ENCODE measurements around the gene ZNF92. TPM values are rescaled to one million over a fixed set of nuclear protein-coding genes. Genes with fewer than 3 reads are reported as not detected.
"Not testable (repeated sequence)": the region's sequence is repeated elsewhere in the genome, so short reads cannot be mapped to it uniquely, and the experiment has no call there.

ZNF92 gene
- total and polyA plus RNA-seq, 2 donors from 2014 or later: 2.4 to 9.5 TPM

DNA sequence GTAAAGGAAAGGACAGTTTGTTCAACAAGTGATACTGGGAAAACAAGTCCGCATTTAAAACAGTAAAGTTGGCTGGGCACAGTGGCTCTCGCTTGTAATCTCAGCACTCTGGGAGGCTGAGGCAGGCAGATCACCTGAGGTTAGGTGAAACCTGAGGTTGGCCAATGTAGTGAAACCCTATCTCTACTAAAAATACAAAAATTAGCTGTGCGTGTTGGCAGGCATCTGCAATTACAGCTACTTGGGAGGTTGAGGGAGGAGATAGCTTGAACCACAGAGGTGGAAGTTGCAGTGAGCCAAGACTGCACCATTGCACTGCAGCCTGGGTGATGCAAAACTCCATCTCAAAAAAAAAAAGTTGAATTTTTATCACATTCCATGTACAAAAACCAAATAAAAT, 35.7 kb downstream of the ZNF92 start:
- Histone ChIP-seq H3K27me3 (ENCODE audit: control insufficient read depth, insufficient read depth, low read length) (no peaks in the 10 kb centered on the region), H3K9me3 (ENCODE audit: control insufficient read depth in 2 of 3, insufficient read depth in 1 of 3, low read length in 3 of 3) (peaks cover 0 to 14% (median 13%) of the 10 kb centered on the region in 3 donors), H3K27ac (ENCODE audit: low read depth in 2 of 2, low read length in 2 of 2) (no peak overlapping the region), H3K36me3 (ENCODE audit: control insufficient read depth in 2 of 3, insufficient read depth in 3 of 3, low read length in 3 of 3) (no peaks in the 10 kb centered on the region), H3K9ac (ENCODE audit: low read length in 3 of 3) (no peak overlapping the region), H3K4me3 (ENCODE audit: low read length in 3 of 3) (no peak overlapping the region), H3K4me1 (ENCODE audit: control insufficient read depth in 2 of 3, insufficient read depth in 2 of 3, low read depth in 1 of 3, low read length in 3 of 3) (no peaks in the 10 kb centered on the region)
- DNase-seq (no peak), FAIRE-seq (no peak)
- TF ChIP-seq, protein P1, sequence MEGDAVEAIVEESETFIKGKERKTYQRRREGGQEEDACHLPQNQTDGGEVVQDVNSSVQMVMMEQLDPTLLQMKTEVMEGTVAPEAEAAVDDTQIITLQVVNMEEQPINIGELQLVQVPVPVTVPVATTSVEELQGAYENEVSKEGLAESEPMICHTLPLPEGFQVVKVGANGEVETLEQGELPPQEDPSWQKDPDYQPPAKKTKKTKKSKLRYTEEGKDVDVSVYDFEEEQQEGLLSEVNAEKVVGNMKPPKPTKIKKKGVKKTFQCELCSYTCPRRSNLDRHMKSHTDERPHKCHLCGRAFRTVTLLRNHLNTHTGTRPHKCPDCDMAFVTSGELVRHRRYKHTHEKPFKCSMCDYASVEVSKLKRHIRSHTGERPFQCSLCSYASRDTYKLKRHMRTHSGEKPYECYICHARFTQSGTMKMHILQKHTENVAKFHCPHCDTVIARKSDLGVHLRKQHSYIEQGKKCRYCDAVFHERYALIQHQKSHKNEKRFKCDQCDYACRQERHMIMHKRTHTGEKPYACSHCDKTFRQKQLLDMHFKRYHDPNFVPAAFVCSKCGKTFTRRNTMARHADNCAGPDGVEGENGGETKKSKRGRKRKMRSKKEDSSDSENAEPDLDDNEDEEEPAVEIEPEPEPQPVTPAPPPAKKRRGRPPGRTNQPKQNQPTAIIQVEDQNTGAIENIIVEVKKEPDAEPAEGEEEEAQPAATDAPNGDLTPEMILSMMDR (IDR thresholded peaks at IDR 0.05; ENCODE audit: borderline replicate concordance, extremely low read depth, insufficient read depth): no peak
- intact Hi-C loops (cut with DNase I): no loop called here

DNA sequence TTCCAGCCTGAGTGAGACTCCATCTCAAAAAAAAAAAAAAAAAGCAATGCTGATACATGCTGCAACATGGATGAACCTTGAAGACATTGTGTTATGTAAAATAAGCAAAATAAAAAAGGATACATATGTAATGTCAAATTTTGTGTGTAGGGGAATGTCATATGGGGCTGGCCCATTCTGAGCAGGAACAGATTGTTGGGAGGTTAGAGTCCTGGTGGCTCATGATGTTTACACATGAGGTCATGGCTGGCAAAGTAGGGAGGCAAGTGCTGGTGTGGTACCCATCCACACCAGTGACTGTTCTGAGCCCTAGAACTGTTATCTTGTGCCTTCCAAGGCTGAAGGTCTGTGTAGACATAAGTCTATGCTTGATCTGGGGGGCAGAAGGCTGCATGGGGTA, 37.6 kb downstream of the ZNF92 start:
- Histone ChIP-seq H3K9ac (ENCODE audit: low read length in 3 of 3) (no peak overlapping the region), H3K27ac (ENCODE audit: low read depth in 2 of 2, low read length in 2 of 2) (no peak overlapping the region), H3K9me3 (ENCODE audit: control insufficient read depth in 2 of 3, insufficient read depth in 1 of 3, low read length in 3 of 3) (no peaks in the 10 kb centered on the region), H3K36me3 (ENCODE audit: control insufficient read depth in 2 of 3, insufficient read depth in 3 of 3, low read length in 3 of 3) (no peaks in the 10 kb centered on the region), H3K4me3 (ENCODE audit: low read length in 3 of 3) (no peak overlapping the region), H3K27me3 (ENCODE audit: control insufficient read depth, insufficient read depth, low read length) (no peaks in the 10 kb centered on the region), H3K4me1 (ENCODE audit: control insufficient read depth in 2 of 3, insufficient read depth in 2 of 3, low read depth in 1 of 3, low read length in 3 of 3) (no peaks in the 10 kb centered on the region)
- TF ChIP-seq, protein P1 (IDR thresholded peaks at IDR 0.05; ENCODE audit: borderline replicate concordance, extremely low read depth, insufficient read depth): no peak
- no peak for DNase-seq
- no peak for FAIRE-seq
- intact Hi-C loops (cut with DNase I): no loop called here

DNA sequence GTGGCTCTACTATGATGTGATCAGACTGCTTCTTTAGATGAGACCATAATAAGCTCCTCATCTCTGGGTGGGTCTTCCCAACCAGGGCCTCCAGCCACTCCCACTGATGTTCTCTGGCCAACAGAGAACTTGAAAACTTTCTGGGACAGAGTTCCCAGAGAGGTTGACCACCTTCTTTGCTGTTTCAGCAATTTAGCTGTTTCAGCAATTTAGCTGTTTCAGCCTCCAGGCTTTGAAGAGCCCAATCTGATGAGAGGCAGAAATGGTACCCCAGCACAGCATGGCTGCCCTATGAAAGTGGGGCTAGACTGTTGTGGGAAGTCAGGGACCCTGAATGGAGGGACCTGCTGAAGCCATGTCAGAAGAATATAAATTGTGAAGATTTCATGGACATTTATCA, 49.0 kb downstream of the ZNF92 start:
- Histone ChIP-seq H3K4me3 (ENCODE audit: low read length in 3 of 3) (no peak overlapping the region), H3K4me1 (ENCODE audit: control insufficient read depth in 2 of 3, insufficient read depth in 2 of 3, low read depth in 1 of 3, low read length in 3 of 3) (no peaks in the 10 kb centered on the region), H3K36me3 (ENCODE audit: control insufficient read depth in 2 of 3, insufficient read depth in 3 of 3, low read length in 3 of 3) (no peaks in the 10 kb centered on the region), H3K9ac (ENCODE audit: low read length in 3 of 3) (no peak overlapping the region), H3K9me3 (ENCODE audit: control insufficient read depth in 2 of 3, insufficient read depth in 1 of 3, low read length in 3 of 3) (peaks cover 0 to 3% (median 0%) of the 10 kb centered on the region in 3 donors), H3K27ac (ENCODE audit: low read depth in 2 of 2, low read length in 2 of 2) (no peak overlapping the region), H3K27me3 (ENCODE audit: control insufficient read depth, insufficient read depth, low read length) (no peaks in the 10 kb centered on the region)
- intact Hi-C loops (cut with DNase I): no loop called here
- FAIRE-seq: no peak
- TF ChIP-seq, protein P1 (IDR thresholded peaks at IDR 0.05; ENCODE audit: borderline replicate concordance, extremely low read depth, insufficient read depth): no peak
- DNase-seq: no peak

DNA sequence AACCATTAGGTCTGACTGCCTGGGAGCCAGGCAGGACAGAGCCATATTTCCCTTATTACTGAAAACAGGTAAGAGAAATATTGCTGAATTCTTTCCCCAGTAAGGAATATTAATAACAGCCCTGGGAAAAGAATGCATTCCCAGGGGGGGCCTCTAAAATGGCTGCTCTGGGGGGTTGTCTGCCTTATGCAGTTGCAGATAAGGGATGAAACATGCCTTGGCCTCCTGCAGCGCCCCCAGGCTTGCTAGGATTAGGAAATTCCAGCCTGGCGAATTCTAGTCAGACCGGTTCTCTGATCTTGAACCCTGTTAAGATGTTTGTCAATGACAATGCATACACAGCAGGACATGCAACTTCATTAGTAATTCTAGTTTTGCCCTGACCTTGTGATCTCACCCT, 49.6 kb downstream of the ZNF92 start:
- H3K27me3 ChIP-seq (ENCODE audit: control insufficient read depth, insufficient read depth, low read length); H3K9ac ChIP-seq (ENCODE audit: low read length in 3 of 3); H3K4me1 ChIP-seq (ENCODE audit: control insufficient read depth in 2 of 3, insufficient read depth in 2 of 3, low read depth in 1 of 3, low read length in 3 of 3); DNase-seq; H3K27ac ChIP-seq (ENCODE audit: low read depth in 2 of 2, low read length in 2 of 2); H3K4me3 ChIP-seq (ENCODE audit: low read length in 3 of 3); FAIRE-seq; H3K36me3 ChIP-seq (ENCODE audit: control insufficient read depth in 2 of 3, insufficient read depth in 3 of 3, low read length in 3 of 3); H3K9me3 ChIP-seq (ENCODE audit: control insufficient read depth in 2 of 3, insufficient read depth in 1 of 3, low read length in 3 of 3); intact Hi-C loops (cut with DNase I): not testable (repeated sequence)
